Activated CD8-positive, alpha-beta memory T cell treated with anti-CD3 and anti-CD28 coated beads, Interleukin-2, amount 50 U/mL, for 1 hour (primary cell): ENCODE results near the gene MAPK7.

ENCODE experiments used
- DNase-seq: peaks from one replicate; pipeline ENCODE4 v3.0.0-alpha.2; 2020; ENCODE audit errors: extremely low read depth

MAPK7 gene

DNA sequence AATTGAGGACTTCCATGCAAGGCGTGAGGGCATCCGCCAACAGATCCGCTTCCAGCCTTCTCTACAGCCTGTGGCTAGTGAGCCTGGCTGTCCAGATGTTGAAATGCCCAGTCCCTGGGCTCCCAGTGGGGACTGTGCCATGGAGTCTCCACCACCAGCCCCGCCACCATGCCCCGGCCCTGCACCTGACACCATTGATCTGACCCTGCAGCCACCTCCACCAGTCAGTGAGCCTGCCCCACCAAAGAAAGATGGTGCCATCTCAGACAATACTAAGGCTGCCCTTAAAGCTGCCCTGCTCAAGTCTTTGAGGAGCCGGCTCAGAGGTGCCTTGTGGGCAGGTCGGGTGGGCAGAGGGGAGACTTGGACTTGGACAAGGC lies 3.1 kb downstream of the MAPK7 start:
- no peak for DNase-seq

DNA sequence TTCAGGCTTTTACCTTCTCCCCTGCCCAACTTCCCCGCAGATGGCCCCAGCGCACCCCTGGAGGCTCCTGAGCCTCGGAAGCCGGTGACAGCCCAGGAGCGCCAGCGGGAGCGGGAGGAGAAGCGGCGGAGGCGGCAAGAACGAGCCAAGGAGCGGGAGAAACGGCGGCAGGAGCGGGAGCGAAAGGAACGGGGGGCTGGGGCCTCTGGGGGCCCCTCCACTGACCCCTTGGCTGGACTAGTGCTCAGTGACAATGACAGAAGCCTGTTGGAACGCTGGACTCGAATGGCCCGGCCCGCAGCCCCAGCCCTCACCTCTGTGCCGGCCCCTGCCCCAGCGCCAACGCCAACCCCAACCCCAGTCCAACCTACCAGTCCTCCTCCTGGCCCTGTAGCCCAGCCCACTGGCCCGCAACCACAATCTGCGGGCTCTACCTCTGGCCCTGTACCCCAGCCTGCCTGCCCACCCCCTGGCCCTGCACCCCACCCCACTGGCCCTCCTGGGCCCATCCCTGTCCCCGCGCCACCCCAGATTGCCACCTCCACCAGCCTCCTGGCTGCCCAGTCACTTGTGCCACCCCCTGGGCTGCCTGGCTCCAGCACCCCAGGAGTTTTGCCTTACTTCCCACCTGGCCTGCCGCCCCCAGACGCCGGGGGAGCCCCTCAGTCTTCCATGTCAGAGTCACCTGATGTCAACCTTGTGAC lies 3.6 kb downstream of the MAPK7 start:
- no peak for DNase-seq

DNA sequence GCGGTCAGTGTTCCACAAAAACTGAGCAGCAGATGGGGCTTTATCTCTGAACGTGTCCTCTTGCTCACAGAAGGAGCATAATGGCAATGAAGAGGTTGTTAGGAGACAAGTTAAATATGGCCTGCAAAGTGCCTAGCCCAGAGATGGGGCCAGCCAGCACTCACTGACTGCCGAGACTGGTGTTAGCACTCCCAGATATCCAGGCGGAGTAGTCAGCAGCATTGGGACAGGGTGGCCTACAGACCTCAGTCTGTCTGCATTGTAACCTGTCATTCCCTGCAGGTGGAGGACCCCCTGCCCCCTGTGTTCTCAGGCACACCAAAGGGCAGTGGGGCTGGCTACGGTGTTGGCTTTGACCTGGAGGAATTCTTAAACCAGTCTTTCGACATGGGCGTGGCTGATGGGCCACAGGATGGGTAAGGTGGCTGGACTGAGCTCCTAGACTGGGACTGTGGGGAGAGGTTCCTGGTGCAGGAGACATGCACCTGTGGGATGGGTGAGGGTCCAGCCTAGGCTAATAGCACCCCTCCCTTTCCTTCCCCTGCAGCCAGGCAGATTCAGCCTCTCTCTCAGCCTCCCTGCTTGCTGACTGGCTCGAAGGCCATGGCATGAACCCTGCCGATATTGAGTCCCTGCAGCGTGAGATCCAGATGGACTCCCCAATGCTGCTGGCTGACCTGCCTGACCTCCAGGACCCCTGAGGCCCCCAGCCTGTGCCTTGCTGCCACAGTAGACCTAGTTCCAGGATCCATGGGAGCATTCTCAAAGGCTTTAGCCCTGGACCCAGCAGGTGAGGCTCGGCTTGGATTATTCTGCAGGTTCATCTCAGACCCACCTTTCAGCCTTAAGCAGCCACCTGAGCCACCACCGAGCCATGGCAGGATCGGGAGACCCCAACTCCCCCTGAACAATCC lies 4.5 kb downstream of the MAPK7 start:
- DNase-seq = no peak

DNA sequence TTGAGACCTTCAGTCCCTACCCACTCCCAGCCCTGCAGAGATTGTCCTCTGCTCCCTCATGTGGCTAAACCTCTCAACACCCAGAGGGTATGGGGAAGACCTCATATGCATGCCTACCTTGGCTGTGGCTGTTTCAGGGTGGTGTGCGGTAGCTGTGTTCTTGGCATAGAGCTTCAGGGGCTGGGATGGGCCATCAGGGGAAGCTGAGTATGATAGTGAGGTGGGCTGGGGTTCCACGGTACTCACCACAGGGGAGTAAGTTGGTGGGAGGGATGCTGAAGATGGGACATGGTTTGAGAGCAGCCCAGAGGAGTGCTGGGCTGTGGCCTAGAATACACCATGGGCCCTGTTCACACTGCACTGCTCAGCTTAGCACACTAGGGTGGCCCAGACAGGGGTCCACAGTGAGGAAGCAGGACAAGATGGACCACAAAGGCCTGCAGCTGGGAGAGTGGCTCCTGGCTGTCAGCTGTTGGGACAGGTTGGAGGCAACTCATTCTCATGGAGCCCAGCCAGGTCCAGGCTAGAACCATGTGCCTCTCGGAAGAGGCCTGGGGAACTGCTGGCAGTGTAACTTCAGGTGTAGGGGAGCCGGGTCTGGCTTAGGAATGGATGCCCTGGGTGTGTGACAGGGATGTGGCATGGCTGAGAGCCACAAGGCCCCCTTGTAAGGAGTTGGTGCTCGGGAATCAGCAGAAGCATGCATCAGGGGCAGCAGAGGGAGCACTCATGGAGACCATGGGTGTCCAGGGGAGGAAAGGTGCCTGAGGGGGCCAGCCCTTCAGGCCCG lies 5.6 kb downstream of the MAPK7 start:
- no peak for DNase-seq

DNA sequence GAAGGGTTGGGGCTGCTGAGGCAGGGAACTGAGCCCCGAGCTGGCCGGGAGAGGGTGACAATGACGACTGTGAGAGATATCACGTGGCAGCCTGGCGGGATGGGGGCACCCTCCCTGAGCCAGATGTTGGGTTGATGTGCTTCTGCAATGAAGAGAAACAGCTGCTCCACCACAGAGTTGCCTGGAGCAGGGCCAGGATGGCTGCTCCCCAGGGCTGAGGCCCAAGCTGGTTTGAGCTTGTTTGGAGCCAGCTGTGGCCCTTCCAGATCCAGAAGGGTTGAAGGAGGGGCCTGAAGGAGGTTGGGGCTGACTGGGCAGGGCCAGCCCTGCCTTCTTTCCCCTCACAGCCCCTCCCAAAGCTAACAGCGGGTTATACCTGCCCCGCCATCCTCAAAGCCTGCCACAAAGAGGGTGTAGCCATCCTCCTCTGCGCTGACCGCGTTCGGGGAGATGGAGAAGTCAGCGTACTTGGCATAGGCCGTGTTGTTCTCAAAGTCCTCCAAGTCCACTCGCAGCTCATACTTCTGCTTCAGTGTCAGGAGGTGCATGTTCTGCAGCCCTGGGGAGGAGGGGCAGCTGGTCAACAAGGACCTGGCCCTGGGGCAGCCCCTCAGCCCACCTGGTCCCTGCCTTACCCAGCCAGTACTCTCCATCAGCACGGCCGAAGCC lies 6.6 kb downstream of the MAPK7 start:
- no peak for DNase-seq

DNA sequence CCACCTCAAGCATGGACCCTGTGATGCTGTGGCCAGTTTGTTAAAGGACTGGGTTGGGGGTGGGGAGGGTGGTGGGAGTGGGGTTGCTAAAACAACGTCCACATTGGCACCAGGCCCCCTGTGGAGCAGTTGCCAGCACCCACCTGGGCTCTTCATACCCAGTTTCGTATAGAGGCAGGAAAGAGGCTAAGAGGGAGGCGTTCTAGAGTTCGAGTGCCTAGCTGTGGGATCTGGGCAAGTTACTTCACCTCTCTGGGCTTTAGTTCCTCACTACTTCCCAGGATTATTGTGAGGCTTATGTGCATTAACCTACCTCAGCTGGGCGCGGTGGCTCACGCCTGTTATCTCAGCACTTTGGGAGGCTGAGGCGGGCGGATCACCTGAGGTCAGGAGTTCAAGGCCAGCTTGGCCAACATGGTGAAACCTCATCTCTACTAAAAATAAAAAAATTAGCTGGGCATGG lies 7.3 kb downstream of the MAPK7 start:
- DNase-seq = no peak

DNA sequence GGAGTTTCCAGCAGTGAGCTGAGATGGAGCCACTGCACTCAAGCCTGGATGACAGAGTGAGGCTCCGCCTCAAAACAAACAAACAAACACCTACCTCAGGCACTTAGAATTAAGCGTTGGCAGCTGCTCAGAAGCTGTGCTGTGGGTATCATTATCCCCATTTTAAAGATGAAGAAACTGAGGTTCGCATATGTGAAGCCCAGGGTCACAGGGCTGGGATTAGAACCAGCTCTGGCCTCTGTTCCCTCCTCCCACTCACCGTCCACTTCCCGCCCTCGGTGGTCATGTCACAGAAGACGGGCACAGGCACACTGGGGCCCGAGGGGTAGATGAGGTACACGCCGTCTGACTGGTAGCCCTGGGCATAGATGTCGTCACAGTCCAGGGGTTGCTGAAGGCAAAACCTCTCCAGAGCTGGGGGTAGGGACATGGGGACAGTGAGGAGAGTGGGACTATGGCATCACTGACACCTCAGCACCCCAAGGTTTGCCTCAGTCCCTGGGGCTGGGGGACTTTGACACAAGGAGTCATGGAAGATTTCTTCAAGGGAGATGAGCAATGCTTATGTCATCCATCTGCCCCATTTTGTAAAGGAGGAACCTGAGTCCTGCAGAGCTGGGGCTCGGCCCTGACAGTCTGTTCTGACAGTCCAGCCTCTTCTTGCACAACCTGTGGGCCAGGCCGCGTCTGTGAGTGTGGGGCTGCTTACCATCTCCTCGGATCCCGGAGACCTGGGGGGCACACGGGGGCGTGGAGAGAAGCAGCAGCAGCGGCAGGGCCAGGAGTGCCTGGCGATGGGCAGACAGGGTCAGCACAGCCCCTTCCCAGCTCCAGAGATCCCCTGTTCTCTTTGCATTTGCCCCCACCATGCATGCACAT lies 8.0 kb downstream of the MAPK7 start:
- no peak for DNase-seq

DNA sequence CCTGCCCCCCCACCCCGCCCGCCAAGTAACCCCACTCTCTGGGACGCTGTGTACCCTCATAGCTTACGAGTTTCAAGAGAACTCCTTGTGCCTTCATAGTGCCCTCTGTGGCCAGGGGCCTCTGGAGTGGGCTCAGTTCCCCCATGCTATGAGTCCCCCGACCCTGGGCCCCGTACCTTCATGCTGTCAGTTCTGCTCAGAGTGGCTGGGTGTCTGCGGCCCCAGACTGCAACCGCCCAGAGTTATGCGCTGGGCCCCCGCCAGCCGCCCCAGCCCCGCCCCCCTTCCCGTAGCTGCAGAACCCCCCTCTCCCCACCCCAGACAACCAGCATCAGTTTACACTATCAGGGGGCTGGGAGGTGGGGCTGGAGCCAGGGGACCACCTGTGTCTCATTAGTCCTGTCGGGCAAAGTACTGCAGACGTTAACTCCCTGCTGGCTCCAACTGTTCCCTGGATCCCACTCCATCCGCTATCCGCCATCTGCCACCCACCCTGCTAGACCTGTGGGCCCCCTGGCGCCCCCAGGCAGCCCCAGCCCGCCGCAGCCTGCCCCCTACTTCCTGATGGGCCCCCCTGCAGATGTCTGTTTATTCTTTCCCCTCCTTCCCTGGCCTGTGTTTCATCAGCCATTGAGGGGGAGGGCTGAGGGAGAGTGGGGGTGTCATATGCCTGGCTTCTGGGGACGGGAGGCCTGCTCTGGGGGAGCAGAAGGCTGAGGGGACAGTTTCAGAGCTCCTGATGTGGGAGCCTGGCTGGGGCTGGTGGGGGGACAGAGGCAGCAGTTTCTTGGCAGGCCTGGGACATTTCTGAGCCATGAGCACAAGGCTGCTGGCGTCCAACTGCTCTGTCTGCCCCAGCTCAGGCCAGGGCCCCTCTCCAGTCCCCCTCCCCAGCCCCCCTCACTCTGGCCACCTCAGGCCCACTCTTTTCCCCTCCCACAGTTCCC lies 8.9 kb downstream of the MAPK7 start, which contains the start of gene MFAP4:
Gene MFAP4 (minus strand): TSS at position 217 of the 947 bp plus-strand sequence. CDS start 35 bp downstream, at position 182.
- no peak for DNase-seq

DNA sequence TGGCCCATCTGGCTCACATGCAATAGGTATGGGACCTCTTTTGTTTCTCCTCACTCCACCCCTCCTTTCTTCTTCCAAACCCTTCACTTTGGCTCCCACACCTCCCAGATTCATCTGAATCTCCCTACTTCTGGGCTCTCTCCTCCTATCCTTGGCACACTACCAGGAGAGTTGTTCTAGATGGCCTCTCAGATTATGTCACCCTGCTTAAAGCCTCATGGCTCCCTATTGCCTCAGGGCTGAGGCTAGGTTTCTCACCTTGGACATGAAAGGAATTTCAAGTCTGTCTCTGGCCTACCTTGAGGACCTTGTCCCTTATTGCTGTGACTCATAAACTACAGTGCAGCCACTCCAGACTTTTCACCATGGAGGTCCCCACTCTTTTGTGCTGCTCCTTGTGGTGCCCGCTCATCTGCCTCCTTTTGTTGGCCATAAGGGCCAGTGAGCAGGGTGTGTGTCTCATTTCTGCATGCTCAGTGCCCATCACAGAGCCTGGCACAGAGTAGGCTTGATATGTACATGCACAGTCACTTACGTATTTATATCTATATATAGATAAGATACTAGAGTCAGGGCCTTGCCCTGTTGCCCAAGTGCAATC lies 9.7 kb downstream of the MAPK7 start:
- DNase-seq = no peak

DNA sequence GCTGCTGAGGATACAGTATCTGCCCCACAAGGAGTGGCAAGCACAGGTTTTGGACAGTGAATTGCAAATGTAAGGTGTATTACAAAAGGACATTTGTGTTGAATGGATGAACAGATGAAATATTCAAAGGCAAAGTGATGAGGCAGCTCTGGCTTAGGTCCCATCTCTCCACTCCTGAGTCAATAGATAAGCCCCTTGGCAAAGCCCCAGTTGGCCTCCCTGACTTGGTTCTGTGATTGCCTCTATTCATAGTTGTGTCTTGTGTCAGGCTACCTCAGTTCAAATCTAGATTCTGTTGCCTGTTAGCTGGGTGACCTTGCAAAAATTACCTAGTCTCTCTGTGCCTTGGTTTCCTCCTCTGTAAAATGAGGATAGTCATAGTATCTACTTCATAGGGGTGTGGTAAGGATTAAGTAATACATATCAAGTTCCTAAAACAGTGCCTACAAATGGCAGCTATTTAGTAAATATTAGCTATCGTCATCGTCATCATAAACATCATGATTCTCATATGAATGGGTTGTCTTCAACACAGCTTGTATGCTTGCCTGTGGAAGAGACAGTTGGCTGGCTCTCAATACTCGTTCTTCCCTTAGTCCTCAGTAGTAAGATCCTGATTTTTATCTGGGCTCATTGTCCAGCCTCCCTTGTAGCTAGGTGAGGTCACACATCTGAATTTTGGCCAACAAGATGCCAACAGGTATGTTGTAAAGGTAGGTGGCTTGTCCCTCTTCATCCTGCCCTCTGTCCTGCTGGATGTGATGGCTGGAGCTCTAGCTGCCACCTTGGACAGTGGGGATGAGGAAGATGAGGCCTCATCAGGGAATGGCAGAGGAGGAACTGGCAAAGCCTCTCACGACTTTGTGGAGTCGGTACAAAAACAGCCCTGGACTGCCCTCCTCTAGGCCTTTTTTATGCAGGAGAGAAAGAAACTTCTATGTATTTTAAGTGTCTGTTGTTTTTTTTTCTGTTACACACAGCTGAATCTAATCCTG lies 10.8 kb downstream of the MAPK7 start:
- DNase-seq = no peak

DNA sequence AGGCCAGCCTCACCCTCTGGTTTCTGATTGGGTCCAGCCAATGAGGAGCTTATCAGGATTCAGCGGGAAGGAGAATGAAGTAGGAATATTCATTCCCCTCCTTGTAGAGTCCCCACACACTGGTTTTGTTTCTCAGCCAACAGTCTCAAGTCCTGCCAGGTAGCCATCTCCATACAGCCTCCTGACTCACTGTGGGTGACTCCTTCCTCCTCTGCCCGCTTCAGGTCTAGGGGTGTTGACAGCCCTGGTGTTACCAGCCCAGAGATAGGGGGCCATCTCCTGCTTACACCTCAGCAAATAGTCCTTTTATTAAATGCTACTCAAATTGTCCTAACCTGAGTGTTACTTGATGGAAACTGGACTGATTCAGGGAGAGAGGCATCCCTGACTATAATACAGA lies 12.7 kb downstream of the MAPK7 start:
- DNase-seq = no peak

DNA sequence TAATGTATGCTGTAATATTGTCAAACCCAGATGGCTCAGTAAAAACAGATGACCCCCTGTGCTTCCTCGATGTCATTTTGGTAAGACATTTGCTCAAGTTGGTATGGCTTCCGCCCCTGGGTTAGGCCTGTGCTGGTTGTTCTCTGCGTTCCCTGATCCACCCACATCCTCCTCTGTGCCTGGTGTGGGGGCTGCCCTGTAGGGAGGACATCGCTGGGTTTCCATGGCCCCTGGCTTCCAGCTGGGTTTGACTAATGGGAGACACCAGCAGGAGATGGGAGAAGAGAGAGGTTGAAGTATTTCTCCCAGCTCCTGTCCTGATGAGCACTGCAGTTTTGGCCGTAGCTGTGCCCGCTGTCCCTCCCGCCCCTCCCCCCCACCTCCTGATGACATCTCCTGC lies 13.1 kb downstream of the MAPK7 start:
- no peak for DNase-seq

DNA sequence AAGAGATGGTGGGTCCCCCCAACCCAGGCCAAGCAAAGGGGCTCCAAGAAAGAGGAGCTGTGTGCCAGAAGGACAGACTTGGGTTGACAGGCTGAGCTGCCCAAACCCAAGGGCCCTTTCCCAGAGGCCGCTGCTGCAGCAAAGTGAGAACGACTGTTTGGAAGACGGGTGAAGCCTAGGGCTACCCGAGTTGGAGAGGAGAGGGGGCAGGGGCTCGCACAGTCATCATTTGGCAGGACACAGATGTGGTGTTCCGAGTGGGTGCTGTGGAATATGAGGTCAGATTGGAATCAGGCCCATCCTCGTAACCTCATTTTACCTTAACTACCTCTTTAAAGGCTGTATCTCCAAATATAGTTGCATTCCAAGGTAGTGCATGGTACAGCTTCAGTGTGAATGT lies 14.0 kb downstream of the MAPK7 start:
- DNase-seq = no peak

DNA sequence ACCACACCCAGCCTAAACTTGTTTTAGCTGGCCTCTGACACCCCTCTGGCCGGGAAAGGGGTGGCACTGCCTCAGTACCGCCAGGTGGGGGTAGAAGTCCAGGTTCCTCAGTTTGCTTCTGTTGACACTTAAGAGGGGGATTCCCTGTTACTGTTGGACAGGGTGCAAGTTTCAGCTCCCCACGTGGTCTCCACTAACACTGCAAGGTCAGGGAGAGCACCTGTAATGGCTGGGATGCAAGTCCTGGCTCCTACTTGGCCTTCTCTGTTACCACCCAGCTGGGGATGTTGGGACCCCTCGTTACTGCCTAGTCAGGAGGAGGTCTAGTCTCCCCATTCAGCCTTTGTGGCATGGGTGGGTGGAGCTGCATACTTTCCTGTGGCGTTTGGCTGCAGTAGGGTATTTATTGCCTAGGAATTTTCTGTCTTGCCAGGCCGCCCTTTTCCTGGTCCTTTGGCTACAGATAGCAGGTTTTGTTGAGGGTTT lies 19.3 kb downstream of the MAPK7 start:
- DNase-seq = no peak

DNA sequence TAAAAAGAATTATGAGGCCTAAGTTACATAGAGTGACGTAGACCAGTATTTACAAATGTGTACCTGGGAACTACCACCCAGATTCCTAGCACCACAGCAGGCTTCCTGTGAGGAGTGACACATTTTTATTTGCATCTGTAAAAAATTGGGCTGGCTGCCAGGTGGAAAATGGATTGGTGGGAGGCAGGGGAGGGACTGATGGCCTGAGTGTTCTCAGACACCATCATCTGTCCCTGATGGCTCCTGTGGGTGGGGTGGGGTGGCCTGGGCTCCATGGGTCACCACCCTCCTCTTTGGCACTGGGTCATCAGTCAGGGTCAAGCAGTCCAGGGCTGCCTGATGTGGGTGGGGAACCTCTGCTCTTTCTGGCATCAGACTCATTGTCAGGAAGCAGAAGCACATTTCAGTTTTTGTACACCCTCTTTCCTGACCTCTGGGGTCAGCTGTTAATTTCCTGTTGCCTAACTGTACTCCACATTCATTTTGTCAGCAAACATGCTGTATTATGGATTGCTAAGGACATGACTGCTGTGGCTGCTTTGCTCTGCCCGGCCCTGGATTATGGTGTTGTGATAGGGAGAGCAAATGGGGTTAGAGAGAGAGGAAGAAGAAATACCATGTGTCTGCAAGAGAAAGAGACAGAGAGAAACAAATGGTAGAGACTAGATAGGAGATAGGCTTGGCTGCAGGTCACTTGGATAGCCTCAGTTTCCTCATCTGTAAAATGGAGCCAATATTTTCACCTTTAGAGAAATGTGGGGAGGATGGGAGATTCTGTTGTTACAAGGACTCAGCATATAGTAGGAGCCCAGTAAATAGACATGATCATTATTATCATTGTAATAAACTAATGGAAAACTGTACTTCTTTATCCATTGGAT lies 20.2 kb downstream of the MAPK7 start:
- DNase-seq = no peak

DNA sequence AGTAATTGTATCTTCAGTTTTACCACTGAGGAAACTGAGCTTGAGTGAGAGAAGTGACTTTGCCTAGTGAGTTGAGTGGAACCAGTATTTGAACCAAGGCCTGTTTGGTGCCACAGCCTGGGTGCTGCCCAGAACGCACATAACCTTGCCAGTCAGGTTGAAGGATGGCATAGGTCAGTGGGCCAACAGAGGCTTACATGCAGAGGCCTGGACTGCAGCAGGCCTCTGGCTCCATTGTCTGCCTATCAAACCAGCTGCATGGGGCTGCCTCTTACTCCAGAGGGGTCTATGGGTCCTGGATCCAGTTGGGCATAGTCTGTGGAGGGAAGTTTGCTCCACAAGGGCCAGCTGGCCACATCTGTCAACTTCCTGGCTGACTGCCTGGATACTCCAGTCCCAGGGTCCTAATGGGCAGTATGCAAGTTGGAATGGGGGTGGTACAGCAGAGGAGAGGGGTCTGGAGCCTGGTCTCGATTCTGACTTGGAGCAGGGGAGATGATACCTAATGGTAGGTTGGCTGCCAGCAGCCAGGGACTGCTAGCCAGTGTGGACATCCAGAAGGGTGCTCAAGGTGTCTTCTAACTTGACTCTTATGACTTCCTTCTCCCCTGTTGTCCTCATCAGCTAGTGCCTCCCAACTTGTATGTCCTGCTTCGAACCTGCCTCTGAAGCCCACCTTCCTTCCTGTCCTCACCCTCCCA lies 21.6 kb downstream of the MAPK7 start:
- no peak for DNase-seq
